Mammary epithelial cell (primary cell): ENCODE measurements around the gene MRPL42.

Experiments used
- CTCF ChIP-seq, 2 donors: IDR thresholded peaks in 1 of 2; conservative IDR thresholded peaks in 1 of 2; 2 replicates each; pipeline ENCODE4 v1.5.1; 2011 to 2012; ENCODE audit warnings: inconsistent platforms in 2 of 2, low read length in 2 of 2, mild to moderate bottlenecking in 2 of 2, control low read depth in 1 of 2, low read depth in 1 of 2; ENCODE audit not compliant: insufficient read depth in 1 of 2; ENCODE audit errors: extremely low read depth in 1 of 2
- EZH2 ChIP-seq: IDR thresholded peaks from 2 replicates; pipeline ENCODE4 v1.6.1; 2012; ENCODE audit warnings: low read length, inconsistent platforms, borderline replicate concordance

- TF ChIP-seq CTCF (conservative IDR thresholded peaks at IDR 0.05 in 1 of 2, IDR thresholded peaks at IDR 0.05 in 1 of 2; ENCODE audit: extremely low read depth in 1 of 2, insufficient read depth in 1 of 2, low read depth in 1 of 2, low read length in 2 of 2) (no peak), EZH2 (no peak)
Observed at GRCh38 chr12:93442411-93443340, 24.6 kb upstream of the MRPL42 start.
